OCI-LY1 (cell line): Measurements from ENCODE around the gene PAGR1.

Source experiments
- H2AFZ ChIP-seq: fragments of 200-600 bp; sonication (generic), shearing (Covaris generic); 2 replicates; pipeline ENCODE4 v1.6.0; 2014; ENCODE audit warnings: antibody characterized with exemption, mild to moderate bottlenecking, low read length
- H3F3A ChIP-seq: fragments of 200-600 bp; sonication (generic), shearing (Covaris generic); 2 replicates; pipeline ENCODE4 v1.6.0; 2014; ENCODE audit warnings: mild to moderate bottlenecking, antibody characterized with exemption, low read length, moderate library complexity; ENCODE audit not compliant: insufficient read depth
- H3K27ac ChIP-seq: fragments of 200-600 bp; sonication (generic); 2 replicates; pipeline ENCODE4 v1.5.1; 2014; ENCODE audit warnings: low read length, mixed run types, mild to moderate bottlenecking, low read depth; ENCODE audit not compliant: poor library complexity, severe bottlenecking
- H3K27me3 ChIP-seq: fragments of 200-600 bp; sonication (generic); 2 replicates; pipeline ENCODE4 v1.6.0; 2014; ENCODE audit warnings: antibody characterized with exemption, mild to moderate bottlenecking, low read length, moderate library complexity; ENCODE audit not compliant: insufficient read depth
- H3K36me3 ChIP-seq: fragments of 200-600 bp; sonication (generic); 2 replicates; pipeline ENCODE4 v1.6.1; 2014; ENCODE audit warnings: mild to moderate bottlenecking, antibody characterized with exemption, low read length, moderate library complexity, mixed read lengths; ENCODE audit not compliant: insufficient read depth
- H3K4me1 ChIP-seq: fragments of 200-600 bp; sonication (generic); 2 replicates; pipeline ENCODE4 v1.5.1; 2014; ENCODE audit warnings: mild to moderate bottlenecking, low read length, moderate library complexity; ENCODE audit not compliant: insufficient read depth, severe bottlenecking
- H3K4me2 ChIP-seq: fragments of 200-600 bp; sonication (generic), shearing (Covaris generic); 2 replicates; pipeline ENCODE4 v1.6.1; 2014; ENCODE audit warnings: low read length
- H3K4me3 ChIP-seq: fragments of 200-600 bp; sonication (generic); 2 replicates; pipeline ENCODE4 v1.5.1; 2014; ENCODE audit warnings: low read length, low read depth, mild to moderate bottlenecking, mixed read lengths; ENCODE audit not compliant: poor library complexity, severe bottlenecking
- H3K79me2 ChIP-seq: fragments of 200-600 bp; shearing (Covaris generic); 2 replicates; pipeline ENCODE4 v1.6.1; 2016; ENCODE audit warnings: mixed run types, low read length, mixed read lengths; ENCODE audit not compliant: insufficient read depth
- H3K9ac ChIP-seq: fragments of 200-600 bp; sonication (generic), shearing (Covaris generic); 2 replicates; pipeline ENCODE4 v1.6.1; 2014; ENCODE audit warnings: mild to moderate bottlenecking, low read length, mixed read lengths
- H3K9me2 ChIP-seq: fragments of 200-600 bp; sonication (generic), shearing (Covaris generic); 2 replicates; pipeline ENCODE4 v1.6.1; 2014; ENCODE audit warnings: low read depth, mild to moderate bottlenecking, low read length, mixed read lengths
- H3K9me3 ChIP-seq: fragments of 200-600 bp; shearing (Covaris generic); 2 replicates; pipeline ENCODE4 v1.6.1; 2014; ENCODE audit warnings: low read length, mixed read lengths
- H4K20me1 ChIP-seq: fragments of 200-600 bp; sonication (generic), shearing (Covaris generic); 2 replicates; pipeline ENCODE4 v1.6.0; 2016; ENCODE audit warnings: mild to moderate bottlenecking, low read length; ENCODE audit not compliant: insufficient read depth
- CTCF ChIP-seq: fragments of 200-600 bp; sonication (generic), shearing (Covaris generic); IDR thresholded peaks from 2 replicates; pipeline ENCODE4 v1.5.1; 2017; ENCODE audit warnings: mild to moderate bottlenecking, antibody characterized with exemption, low read length, moderate library complexity, mixed read lengths
- EZH2 ChIP-seq: fragments of 200-600 bp; sonication (generic), shearing (Covaris generic); IDR thresholded peaks from 2 replicates; pipeline ENCODE4 v1.8.0; 2017; ENCODE audit warnings: borderline replicate concordance, mixed run types, mild to moderate bottlenecking, antibody characterized with exemption, low read length, moderate library complexity, mixed read lengths

Gene PAGR1

GRCh38 chr16:29850998-29851397 is 35.0 kb downstream of the PAGR1 start:
- no peak overlapping the region for H3K27ac ChIP-seq

GRCh38 chr16:29852654-29853053 is 36.7 kb downstream of the PAGR1 start:
- Histone ChIP-seq H3K79me2 (no peaks in the 10 kb centered on the region), H3K4me2 (no peak overlapping the region), H3K4me1 (no peaks in the 10 kb centered on the region), H3K9ac (no peak overlapping the region), H3K36me3 (no peaks in the 10 kb centered on the region), H2AFZ (no peak overlapping the region), H4K20me1 (no peaks in the 10 kb centered on the region), H3K27ac (no peak overlapping the region), H3F3A (no peaks in the 10 kb centered on the region), H3K27me3 (no peaks in the 10 kb centered on the region), H3K9me3 (no peaks in the 10 kb centered on the region), H3K9me2 (no peaks in the 10 kb centered on the region), H3K4me3 (no peak overlapping the region)
- TF ChIP-seq CTCF: no peak
- no peak for TF ChIP-seq EZH2

More at GRCh38 chr16:29850998-29851397, 35.0 kb downstream of the PAGR1 start:
- H3K36me3 ChIP-seq: no peaks in the 10 kb centered on the region
- no peaks in the 10 kb centered on the region for H3K27me3 ChIP-seq
- H3F3A ChIP-seq: no peaks in the 10 kb centered on the region
- TF ChIP-seq EZH2 (no peak), CTCF (no peak)
- H3K9ac ChIP-seq: no peak overlapping the region
- H3K4me1 ChIP-seq: no peaks in the 10 kb centered on the region
- no peak overlapping the region for H3K4me2 ChIP-seq
- H4K20me1 ChIP-seq: no peaks in the 10 kb centered on the region
- H2AFZ ChIP-seq: no peak overlapping the region
- H3K79me2 ChIP-seq: no peaks in the 10 kb centered on the region
- H3K9me2 ChIP-seq: no peaks in the 10 kb centered on the region
- H3K9me3 ChIP-seq: no peaks in the 10 kb centered on the region
- H3K4me3 ChIP-seq: no peak overlapping the region

- no peaks in the 10 kb centered on the region for H3F3A ChIP-seq
- H3K4me1 ChIP-seq: no peaks in the 10 kb centered on the region
- no peaks in the 10 kb centered on the region for H3K79me2 ChIP-seq
- no peaks in the 10 kb centered on the region for H4K20me1 ChIP-seq
- H3K27ac ChIP-seq: no peak overlapping the region
- TF ChIP-seq EZH2 (no peak), CTCF (no peak)
- H3K4me3 ChIP-seq: no peak overlapping the region
- H3K9ac ChIP-seq: no peak overlapping the region
- peaks cover 12% of the 10 kb centered on the region for H3K36me3 ChIP-seq
- H3K9me2 ChIP-seq: no peaks in the 10 kb centered on the region
- no peaks in the 10 kb centered on the region for H3K27me3 ChIP-seq
- no peak overlapping the region for H3K4me2 ChIP-seq
- H3K9me3 ChIP-seq: no peaks in the 10 kb centered on the region
- no peak overlapping the region for H2AFZ ChIP-seq
These were observed 38.7 kb downstream of the PAGR1 start for GRCh38 chr16:29854520-29855100.
